WTC11 (cell line): ENCODE results near the gene RASSF8. TPM values are rescaled to one million over a fixed set of nuclear protein-coding genes. Genes with fewer than 3 reads are reported as not detected.

Experiments used
- ATAC-seq: fragments of 200-7000 bp; cut with Tn5 transposase; 2 replicates; pipeline ENCODE4 v1.10.0; 2021; ENCODE audit warnings: mild to moderate bottlenecking, moderate library complexity
- CTCF ChIA-PET: fragments of 300-600 bp; sonication (Branson Sonifier 250); formaldehyde crosslinking; loops from one replicate; lab custom pipeline; 2021; ENCODE audit warnings: antibody characterized with exemption; lab: Charles Lee
- POLR2A ChIA-PET: fragments of 350-600 bp; sonication (Branson Sonifier 250); formaldehyde crosslinking; loops from one replicate; lab custom pipeline; 2021; ENCODE audit warnings: antibody characterized with exemption; lab: Charles Lee
- DNase-seq: peaks from one replicate; pipeline ENCODE4 v3.0.0; 2021; ENCODE audit warnings: low spot score
- H3K27ac Mint-ChIP-seq: 2 replicates; pipeline ENCODE4 v1.8.0; 2021; ENCODE audit warnings: mixed read lengths
- H3K27me3 Mint-ChIP-seq: 2 replicates; pipeline ENCODE4 v1.8.0; 2021; ENCODE audit warnings: low read depth, mild to moderate bottlenecking, moderate library complexity, mixed read lengths
- H3K36me3 Mint-ChIP-seq: 2 replicates; pipeline ENCODE4 v1.8.0; 2021; ENCODE audit warnings: mixed read lengths
- H3K4me1 Mint-ChIP-seq: 2 replicates; pipeline ENCODE4 v1.8.0; 2022; ENCODE audit warnings: mixed read lengths
- H3K4me3 Mint-ChIP-seq: 2 replicates; pipeline ENCODE4 v1.8.0; 2021; ENCODE audit warnings: mild to moderate bottlenecking, moderate library complexity, mixed read lengths
- H3K9me3 Mint-ChIP-seq: 2 replicates; pipeline ENCODE4 v1.8.0; 2021; ENCODE audit warnings: mixed read lengths
- CREB1 ChIP-seq: sonication (generic); formaldehyde crosslinking; IDR thresholded peaks from 2 replicates; pipeline ENCODE4 v1.8.0; 2023; ENCODE audit warnings: mild to moderate bottlenecking, missing genetic modification reagents
- ELF4 ChIP-seq: sonication (generic); formaldehyde crosslinking; IDR thresholded peaks from 2 replicates; pipeline ENCODE4 v1.8.1; 2022; ENCODE audit warnings: low read depth, mild to moderate bottlenecking, moderate library complexity, missing genetic modification reagents
- FOXK1 ChIP-seq: sonication (generic); formaldehyde crosslinking; IDR thresholded peaks from 2 replicates; pipeline ENCODE4 v1.8.0; 2022; ENCODE audit warnings: mild to moderate bottlenecking, moderate library complexity, missing genetic modification reagents
- GABPB1 ChIP-seq: sonication (generic); formaldehyde crosslinking; IDR thresholded peaks from 2 replicates; pipeline ENCODE4 v1.8.1; 2023; ENCODE audit warnings: mild to moderate bottlenecking, missing genetic modification reagents
- GRHL2 ChIP-seq: fragments of 250-450 bp; sonication (Bioruptor Pico); IDR thresholded peaks from 2 replicates; pipeline ENCODE4 v1.8.0; 2022; ENCODE audit warnings: mild to moderate bottlenecking, moderate library complexity; ENCODE audit not compliant: insufficient replicate concordance, severe bottlenecking
- JUN ChIP-seq: sonication (generic); formaldehyde crosslinking; IDR thresholded peaks from 2 replicates; pipeline ENCODE4 v1.8.0; 2023; ENCODE audit warnings: mild to moderate bottlenecking, missing genetic modification reagents
- SOX15 ChIP-seq: fragments of 250-450 bp; sonication (Bioruptor Pico); IDR thresholded peaks from 2 replicates; pipeline ENCODE4 v1.9.0; 2021; ENCODE audit warnings: mild to moderate bottlenecking
- SP1 ChIP-seq: sonication (generic); formaldehyde crosslinking; conservative IDR thresholded peaks from 2 replicates; pipeline ENCODE4 v1.8.1; 2022; ENCODE audit warnings: missing genetic modification reagents
- total RNA-seq: library from RNA; stranded (reverse); gene quantifications from 3 replicates; pipeline ENCODE4 v1.2.3, GENCODE V29; 2021
- TF ChIP-seq, protein P1 (sequence below): sonication (generic); formaldehyde crosslinking; IDR thresholded peaks from 2 replicates; pipeline ENCODE4 v1.8.1; 2023; ENCODE audit warnings: mild to moderate bottlenecking, moderate library complexity, missing genetic modification reagents
- TF ChIP-seq, protein P2 (sequence below): fragments of 250-450 bp; sonication (Bioruptor Pico); IDR thresholded peaks from 2 replicates; pipeline ENCODE4 v1.8.0; 2021; ENCODE audit warnings: mild to moderate bottlenecking
- TF ChIP-seq, protein P3 (sequence below): fragments of 250-450 bp; sonication (Bioruptor Pico); IDR thresholded peaks from 2 replicates; pipeline ENCODE4 v1.9.0; 2021; ENCODE audit warnings: moderate library complexity, mild to moderate bottlenecking, inconsistent platforms, borderline replicate concordance
- TF ChIP-seq, protein P4 (sequence below): sonication (generic); formaldehyde crosslinking; IDR thresholded peaks from 2 replicates; pipeline ENCODE4 v1.8.0; 2022; ENCODE audit warnings: mild to moderate bottlenecking, missing genetic modification reagents
- TF ChIP-seq, protein P5 (sequence below): sonication (generic); formaldehyde crosslinking; IDR thresholded peaks from 2 replicates; pipeline ENCODE4 v1.8.1; 2022; ENCODE audit warnings: mild to moderate bottlenecking, moderate library complexity, missing genetic modification reagents
- TF ChIP-seq, protein P6 (sequence below): sonication (generic); formaldehyde crosslinking; IDR thresholded peaks from 2 replicates; pipeline ENCODE4 v1.8.1; 2023; ENCODE audit warnings: mild to moderate bottlenecking, missing genetic modification reagents
- TF ChIP-seq, protein P7 (sequence below): sonication (generic); formaldehyde crosslinking; IDR thresholded peaks from 2 replicates; pipeline ENCODE4 v1.8.1; 2023; ENCODE audit warnings: mild to moderate bottlenecking, missing genetic modification reagents, moderate library complexity

Gene RASSF8
- total RNA-seq, 1 experiment from 2014 or later = 48.6 TPM

DNA sequence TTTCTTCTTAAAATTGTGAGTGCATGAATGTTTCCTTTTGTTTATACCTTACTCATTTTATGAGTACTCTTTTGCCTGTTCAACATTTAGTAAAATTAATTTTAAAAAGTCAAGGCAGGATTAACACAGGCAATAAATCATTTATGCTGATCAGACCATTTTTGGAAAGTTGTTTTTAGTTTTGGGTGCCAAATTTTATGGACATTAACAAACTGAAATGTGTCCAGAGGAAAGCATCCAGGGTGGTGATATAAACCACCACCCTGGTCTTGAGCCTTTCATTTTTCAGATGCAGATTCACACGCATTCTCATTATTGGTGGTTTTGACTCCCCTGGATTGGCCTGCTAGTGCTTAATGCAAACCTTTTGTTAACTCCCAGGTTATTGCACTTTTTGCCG is 26.3 kb downstream of the RASSF8 start (continued):
- TF ChIP-seq GABPB1 (CRISPR knock-in tag) = no peak
- TF ChIP-seq, protein P1, sequence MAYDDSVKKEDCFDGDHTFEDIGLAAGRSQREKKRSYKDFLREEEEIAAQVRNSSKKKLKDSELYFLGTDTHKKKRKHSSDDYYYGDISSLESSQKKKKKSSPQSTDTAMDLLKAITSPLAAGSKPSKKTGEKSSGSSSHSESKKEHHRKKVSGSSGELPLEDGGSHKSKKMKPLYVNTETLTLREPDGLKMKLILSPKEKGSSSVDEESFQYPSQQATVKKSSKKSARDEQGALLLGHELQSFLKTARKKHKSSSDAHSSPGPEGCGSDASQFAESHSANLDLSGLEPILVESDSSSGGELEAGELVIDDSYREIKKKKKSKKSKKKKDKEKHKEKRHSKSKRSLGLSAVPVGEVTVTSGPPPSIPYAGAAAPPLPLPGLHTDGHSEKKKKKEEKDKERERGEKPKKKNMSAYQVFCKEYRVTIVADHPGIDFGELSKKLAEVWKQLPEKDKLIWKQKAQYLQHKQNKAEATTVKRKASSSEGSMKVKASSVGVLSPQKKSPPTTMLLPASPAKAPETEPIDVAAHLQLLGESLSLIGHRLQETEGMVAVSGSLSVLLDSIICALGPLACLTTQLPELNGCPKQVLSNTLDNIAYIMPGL (CRISPR knock-in tag) = no peak
- TF ChIP-seq FOXK1 = no peak
- TF ChIP-seq, all 79 proteins: peak for 0

DNA sequence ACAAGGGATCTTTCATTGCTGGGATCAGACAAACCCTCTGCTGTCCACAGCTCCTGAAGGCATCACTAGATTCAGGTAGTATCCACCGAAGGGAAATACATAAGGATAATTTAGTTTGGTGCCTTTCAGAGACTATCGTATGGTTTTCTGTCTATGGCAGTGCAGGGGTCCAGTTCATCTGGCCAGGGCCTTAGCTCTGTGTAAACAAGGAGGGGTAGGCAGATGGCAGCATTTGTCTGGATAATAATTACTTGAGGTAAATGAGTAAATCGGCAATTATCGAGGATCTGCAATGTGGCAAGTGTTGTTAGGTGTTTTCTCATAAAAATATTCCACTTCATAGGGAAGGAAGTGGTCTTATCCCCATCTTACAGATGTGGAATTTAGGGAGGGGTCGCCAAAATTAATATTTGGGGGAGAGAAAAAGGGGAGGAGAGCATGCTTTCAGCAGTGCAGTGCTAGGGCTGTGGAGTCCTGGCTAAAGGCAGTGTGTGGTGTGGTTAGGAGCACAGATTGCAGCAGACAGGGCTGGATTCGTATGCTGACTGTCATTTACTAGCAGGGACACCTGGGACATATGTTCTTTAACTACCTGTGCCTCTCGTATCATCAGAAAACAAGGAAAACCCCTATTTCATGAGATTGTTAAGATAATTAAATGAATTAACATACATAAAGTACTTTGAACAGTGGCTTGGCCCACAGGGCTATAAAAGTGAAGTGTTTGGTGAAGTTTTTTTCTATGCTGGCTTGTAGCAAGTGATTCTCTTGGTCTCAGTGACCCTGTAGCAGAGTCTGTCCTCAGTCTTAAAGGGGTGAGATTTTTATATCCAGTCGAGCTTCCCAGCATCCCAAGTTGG is 27.1 kb downstream of the RASSF8 start:
- ATAC-seq = peak; percentile 72
- Mint-ChIP-seq H3K36me3 (no peaks in the 10 kb centered on the region), H3K27ac (peak overlapping the region; percentile 26; the same call in 1 of the 2 replicates), H3K4me1 (peaks cover 50% of the 10 kb centered on the region), H3K27me3 (no peaks in the 10 kb centered on the region), H3K4me3 (no peak overlapping the region), H3K9me3 (no peaks in the 10 kb centered on the region)
- no peak for DNase-seq
- CTCF ChIA-PET = no interaction called here
- TF ChIP-seq, protein P2, sequence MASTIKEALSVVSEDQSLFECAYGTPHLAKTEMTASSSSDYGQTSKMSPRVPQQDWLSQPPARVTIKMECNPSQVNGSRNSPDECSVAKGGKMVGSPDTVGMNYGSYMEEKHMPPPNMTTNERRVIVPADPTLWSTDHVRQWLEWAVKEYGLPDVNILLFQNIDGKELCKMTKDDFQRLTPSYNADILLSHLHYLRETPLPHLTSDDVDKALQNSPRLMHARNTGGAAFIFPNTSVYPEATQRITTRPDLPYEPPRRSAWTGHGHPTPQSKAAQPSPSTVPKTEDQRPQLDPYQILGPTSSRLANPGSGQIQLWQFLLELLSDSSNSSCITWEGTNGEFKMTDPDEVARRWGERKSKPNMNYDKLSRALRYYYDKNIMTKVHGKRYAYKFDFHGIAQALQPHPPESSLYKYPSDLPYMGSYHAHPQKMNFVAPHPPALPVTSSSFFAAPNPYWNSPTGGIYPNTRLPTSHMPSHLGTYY = no peak
- TF ChIP-seq, protein P3, sequence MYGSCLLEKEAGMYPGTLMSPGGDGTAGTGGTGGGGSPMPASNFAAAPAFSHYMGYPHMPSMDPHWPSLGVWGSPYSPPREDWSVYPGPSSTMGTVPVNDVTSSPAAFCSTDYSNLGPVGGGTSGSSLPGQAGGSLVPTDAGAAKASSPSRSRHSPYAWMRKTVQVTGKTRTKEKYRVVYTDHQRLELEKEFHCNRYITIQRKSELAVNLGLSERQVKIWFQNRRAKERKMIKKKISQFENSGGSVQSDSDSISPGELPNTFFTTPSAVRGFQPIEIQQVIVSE (CRISPR knock-in tag) = no peak
- TF ChIP-seq GRHL2 (CRISPR knock-in tag) = no peak
- TF ChIP-seq, protein P4, sequence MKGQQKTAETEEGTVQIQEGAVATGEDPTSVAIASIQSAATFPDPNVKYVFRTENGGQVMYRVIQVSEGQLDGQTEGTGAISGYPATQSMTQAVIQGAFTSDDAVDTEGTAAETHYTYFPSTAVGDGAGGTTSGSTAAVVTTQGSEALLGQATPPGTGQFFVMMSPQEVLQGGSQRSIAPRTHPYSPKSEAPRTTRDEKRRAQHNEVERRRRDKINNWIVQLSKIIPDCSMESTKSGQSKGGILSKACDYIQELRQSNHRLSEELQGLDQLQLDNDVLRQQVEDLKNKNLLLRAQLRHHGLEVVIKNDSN = no peak
- TF ChIP-seq JUN = no peak
- no peak for TF ChIP-seq SP1 (CRISPR knock-in tag)
- TF ChIP-seq, protein P5, sequence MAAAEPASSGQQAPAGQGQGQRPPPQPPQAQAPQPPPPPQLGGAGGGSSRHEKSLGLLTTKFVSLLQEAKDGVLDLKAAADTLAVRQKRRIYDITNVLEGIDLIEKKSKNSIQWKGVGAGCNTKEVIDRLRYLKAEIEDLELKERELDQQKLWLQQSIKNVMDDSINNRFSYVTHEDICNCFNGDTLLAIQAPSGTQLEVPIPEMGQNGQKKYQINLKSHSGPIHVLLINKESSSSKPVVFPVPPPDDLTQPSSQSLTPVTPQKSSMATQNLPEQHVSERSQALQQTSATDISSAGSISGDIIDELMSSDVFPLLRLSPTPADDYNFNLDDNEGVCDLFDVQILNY (CRISPR knock-in tag) = no peak
- TF ChIP-seq FOXK1 = no peak
- no peak for TF ChIP-seq CREB1 (CRISPR knock-in tag)
- TF ChIP-seq, protein P6, sequence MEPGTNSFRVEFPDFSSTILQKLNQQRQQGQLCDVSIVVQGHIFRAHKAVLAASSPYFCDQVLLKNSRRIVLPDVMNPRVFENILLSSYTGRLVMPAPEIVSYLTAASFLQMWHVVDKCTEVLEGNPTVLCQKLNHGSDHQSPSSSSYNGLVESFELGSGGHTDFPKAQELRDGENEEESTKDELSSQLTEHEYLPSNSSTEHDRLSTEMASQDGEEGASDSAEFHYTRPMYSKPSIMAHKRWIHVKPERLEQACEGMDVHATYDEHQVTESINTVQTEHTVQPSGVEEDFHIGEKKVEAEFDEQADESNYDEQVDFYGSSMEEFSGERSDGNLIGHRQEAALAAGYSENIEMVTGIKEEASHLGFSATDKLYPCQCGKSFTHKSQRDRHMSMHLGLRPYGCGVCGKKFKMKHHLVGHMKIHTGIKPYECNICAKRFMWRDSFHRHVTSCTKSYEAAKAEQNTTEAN (CRISPR knock-in tag) = no peak
- no peak for TF ChIP-seq SOX15 (CRISPR knock-in tag)
- TF ChIP-seq, protein P7, sequence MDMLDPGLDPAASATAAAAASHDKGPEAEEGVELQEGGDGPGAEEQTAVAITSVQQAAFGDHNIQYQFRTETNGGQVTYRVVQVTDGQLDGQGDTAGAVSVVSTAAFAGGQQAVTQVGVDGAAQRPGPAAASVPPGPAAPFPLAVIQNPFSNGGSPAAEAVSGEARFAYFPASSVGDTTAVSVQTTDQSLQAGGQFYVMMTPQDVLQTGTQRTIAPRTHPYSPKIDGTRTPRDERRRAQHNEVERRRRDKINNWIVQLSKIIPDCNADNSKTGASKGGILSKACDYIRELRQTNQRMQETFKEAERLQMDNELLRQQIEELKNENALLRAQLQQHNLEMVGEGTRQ (CRISPR knock-in tag) = no peak
- no peak for TF ChIP-seq ELF4 (CRISPR knock-in tag)
- POLR2A ChIA-PET = interaction anchor here (0.6 kb wide), 2 partner anchors 145 to 754 kb away, joined by 3 to 11 read pairs; no protein-coding TSS in a partner anchor
